Muscle layer of colon (tissue), 2 donors: ENCODE measurements around the gene DYSF.

ENCODE experiments used
- H3K27ac ChIP-seq: one replicate; pipeline ENCODE4 v1.7.0; 2013; ENCODE audit warnings: low read depth, mild to moderate bottlenecking, low read length, moderate library complexity
- H3K27me3 ChIP-seq, 2 donors: one replicate each; pipeline ENCODE4 v1.7.0; 2013; ENCODE audit warnings: low read length in 2 of 2, mild to moderate bottlenecking in 2 of 2; ENCODE audit not compliant: insufficient read depth in 2 of 2, control insufficient read depth in 1 of 2
- H3K36me3 ChIP-seq: one replicate; pipeline ENCODE4 v1.7.0; 2013; ENCODE audit warnings: mild to moderate bottlenecking, low read length; ENCODE audit not compliant: insufficient read depth
- H3K4me1 ChIP-seq: one replicate; pipeline ENCODE4 v1.7.0; 2013; ENCODE audit warnings: mild to moderate bottlenecking, low read length; ENCODE audit not compliant: insufficient read depth
- H3K4me3 ChIP-seq, 2 donors: one replicate each; pipeline ENCODE4 v1.7.0; 2013; ENCODE audit warnings: low read length in 2 of 2, low read depth in 1 of 2, mild to moderate bottlenecking in 1 of 2, moderate library complexity in 1 of 2
- H3K9ac ChIP-seq: one replicate; pipeline ENCODE4 v1.7.0; 2013; ENCODE audit warnings: low read length
- H3K9me3 ChIP-seq: one replicate; pipeline ENCODE4 v1.7.0; 2013; ENCODE audit warnings: mild to moderate bottlenecking, low read length
- donor health status: abdominal sarcoma.
- donor health status: Adenocarcinoma of cecum.

DYSF gene

GRCh38 chr2:71494091-71494490 is 40.7 kb downstream of the DYSF start:
- Histone ChIP-seq H3K27ac (no peak overlapping the region), H3K9me3 (no peaks in the 10 kb centered on the region), H3K27me3 (no peaks in the 10 kb centered on the region), H3K4me3 (no peak overlapping the region), H3K4me1 (no peaks in the 10 kb centered on the region), H3K36me3 (no peaks in the 10 kb centered on the region), H3K9ac (no peak overlapping the region)

- Histone ChIP-seq H3K36me3 (no peaks in the 10 kb centered on the region), H3K4me3 (no peak overlapping the region), H3K27me3 (no peaks in the 10 kb centered on the region), H3K4me1 (no peaks in the 10 kb centered on the region), H3K9me3 (no peaks in the 10 kb centered on the region), H3K9ac (no peak overlapping the region), H3K27ac (no peak overlapping the region)
These were observed 41.3 kb downstream of the DYSF start for GRCh38 chr2:71494523-71495155.

- H3K4me1 ChIP-seq = no peaks in the 10 kb centered on the region
These were observed 42.9 kb downstream of the DYSF start for GRCh38 chr2:71496156-71496770.

GRCh38 chr2:71498261-71498701 is 44.9 kb downstream of the DYSF start:
- Histone ChIP-seq H3K36me3 (no peaks in the 10 kb centered on the region), H3K4me1 (no peaks in the 10 kb centered on the region), H3K27me3 (no peaks in the 10 kb centered on the region), H3K27ac (no peak overlapping the region), H3K9me3 (no peaks in the 10 kb centered on the region), H3K9ac (no peak overlapping the region), H3K4me3 (no peak overlapping the region)

More at GRCh38 chr2:71496156-71496770, 42.9 kb downstream of the DYSF start:
- no peaks in the 10 kb centered on the region for H3K9me3 ChIP-seq
- no peak overlapping the region for H3K9ac ChIP-seq
- no peak overlapping the region for H3K27ac ChIP-seq
- no peaks in the 10 kb centered on the region for H3K36me3 ChIP-seq
- no peak overlapping the region for H3K4me3 ChIP-seq
- no peaks in the 10 kb centered on the region for H3K27me3 ChIP-seq

- no peak overlapping the region for H3K9ac ChIP-seq
- no peaks in the 10 kb centered on the region for H3K9me3 ChIP-seq
- H3K27me3 ChIP-seq = no peaks in the 10 kb centered on the region
- H3K27ac ChIP-seq = no peak overlapping the region
- H3K36me3 ChIP-seq = no peaks in the 10 kb centered on the region
- H3K4me3 ChIP-seq = no peak overlapping the region
- H3K4me1 ChIP-seq = no peaks in the 10 kb centered on the region
These were observed 46.3 kb downstream of the DYSF start for GRCh38 chr2:71499691-71500090.

- H3K27me3 ChIP-seq = no peaks in the 10 kb centered on the region
- H3K9ac ChIP-seq = no peak overlapping the region
- peaks cover 5% of the 10 kb centered on the region for H3K4me1 ChIP-seq
- no peak overlapping the region for H3K4me3 ChIP-seq
- H3K36me3 ChIP-seq = no peaks in the 10 kb centered on the region
- H3K27ac ChIP-seq = no peak overlapping the region
- H3K9me3 ChIP-seq = no peaks in the 10 kb centered on the region
These were observed 47.2 kb downstream of the DYSF start for GRCh38 chr2:71500426-71501079.

- Histone ChIP-seq H3K4me3 (no peak overlapping the region), H3K9ac (no peak overlapping the region), H3K27ac (no peak overlapping the region), H3K27me3 (no peaks in the 10 kb centered on the region), H3K9me3 (no peaks in the 10 kb centered on the region), H3K4me1 (peaks cover 7% of the 10 kb centered on the region), H3K36me3 (no peaks in the 10 kb centered on the region)
These were observed 49.8 kb downstream of the DYSF start for GRCh38 chr2:71502941-71503738.

GRCh38 chr2:71503837-71504236 is 50.5 kb downstream of the DYSF start:
- H3K9ac ChIP-seq = no peak overlapping the region
- H3K36me3 ChIP-seq = no peaks in the 10 kb centered on the region
- no peaks in the 10 kb centered on the region for H3K9me3 ChIP-seq
- no peaks in the 10 kb centered on the region for H3K27me3 ChIP-seq
- peaks cover 7% of the 10 kb centered on the region for H3K4me1 ChIP-seq
- H3K4me3 ChIP-seq = no peak overlapping the region
- H3K27ac ChIP-seq = no peak overlapping the region

- Histone ChIP-seq H3K4me3 (no peak overlapping the region), H3K27me3 (no peaks in the 10 kb centered on the region), H3K9ac (no peak overlapping the region), H3K27ac (no peak overlapping the region), H3K36me3 (no peaks in the 10 kb centered on the region), H3K4me1 (peaks cover 7% of the 10 kb centered on the region), H3K9me3 (no peaks in the 10 kb centered on the region)
These were observed 51.2 kb downstream of the DYSF start for GRCh38 chr2:71504611-71505010.

GRCh38 chr2:71505086-71505769 is 51.9 kb downstream of the DYSF start:
- Histone ChIP-seq H3K4me1 (peaks cover 7% of the 10 kb centered on the region), H3K4me3 (no peak overlapping the region), H3K36me3 (no peaks in the 10 kb centered on the region), H3K9ac (no peak overlapping the region), H3K27me3 (no peaks in the 10 kb centered on the region), H3K27ac (no peak overlapping the region), H3K9me3 (no peaks in the 10 kb centered on the region)

- H3K36me3 ChIP-seq = no peaks in the 10 kb centered on the region
- peaks cover 7% of the 10 kb centered on the region for H3K4me1 ChIP-seq
- no peaks in the 10 kb centered on the region for H3K9me3 ChIP-seq
- no peak overlapping the region for H3K27ac ChIP-seq
- H3K27me3 ChIP-seq = no peaks in the 10 kb centered on the region
- H3K4me3 ChIP-seq = no peak overlapping the region
- no peak overlapping the region for H3K9ac ChIP-seq
These were observed 52.4 kb downstream of the DYSF start for GRCh38 chr2:71505770-71506140.
